HG03060 (cell line): ENCODE results near the gene MRTO4.
"Not testable (repeated sequence)": the region's sequence is repeated elsewhere in the genome, so short reads cannot be mapped to it uniquely, and the experiment has no call there.

Experiments
- ATAC-seq: cut with Tn5 transposase; IDR thresholded peaks from one replicate; pipeline ENCODE4 v1.9.1; 2021; ENCODE audit warnings: low read depth, moderate number of reproducible peaks; ENCODE audit not compliant: unreplicated experiment

MRTO4 gene

GRCh38 chr1:19269427-19270342 is 18.1 kb downstream of the MRTO4 start:
- ATAC-seq = not testable (repeated sequence)

- not testable (repeated sequence) for ATAC-seq
These were observed 18.7 kb downstream of the MRTO4 start for GRCh38 chr1:19270343-19270730.

- ATAC-seq = no peak
These were observed 20.5 kb downstream of the MRTO4 start for GRCh38 chr1:19272064-19272463.

- ATAC-seq = no peak
These were observed 21.7 kb downstream of the MRTO4 start for GRCh38 chr1:19273106-19273843.

GRCh38 chr1:19273844-19274531 is 22.4 kb downstream of the MRTO4 start:
- not testable (repeated sequence) for ATAC-seq

- ATAC-seq = no peak
These were observed 23.0 kb downstream of the MRTO4 start for GRCh38 chr1:19274636-19275035.

GRCh38 chr1:19283891-19284290 is 32.3 kb downstream of the MRTO4 start:
- no peak for ATAC-seq

GRCh38 chr1:19284881-19285280 is 33.3 kb downstream of the MRTO4 start:
- ATAC-seq = no peak

- not testable (repeated sequence) for ATAC-seq
These were observed 33.8 kb downstream of the MRTO4 start for GRCh38 chr1:19285366-19285765.

- ATAC-seq = not testable (repeated sequence)
These were observed 34.2 kb downstream of the MRTO4 start for GRCh38 chr1:19285807-19286206.

- ATAC-seq = no peak
These were observed 36.0 kb downstream of the MRTO4 start for GRCh38 chr1:19287436-19288185.

- ATAC-seq = not testable (repeated sequence)
These were observed 37.0 kb downstream of the MRTO4 start, which contains the start of gene AKR7A3 for GRCh38 chr1:19288324-19289241. TSS of gene AKR7A3 (minus strand) at chr1:19288770. CDS start at chr1:19288709, 61 bp downstream.

GRCh38 chr1:19289244-19289643 is 37.6 kb downstream of the MRTO4 start:
- ATAC-seq = no peak

- ATAC-seq = no peak
These were observed 43.0 kb downstream of the MRTO4 start for GRCh38 chr1:19294638-19295037.

GRCh38 chr1:19300211-19300610 is 48.6 kb downstream of the MRTO4 start:
- no peak for ATAC-seq

GRCh38 chr1:19304081-19304480 is 52.5 kb downstream of the MRTO4 start:
- not testable (repeated sequence) for ATAC-seq

- no peak for ATAC-seq
These were observed 54.3 kb downstream of the MRTO4 start for GRCh38 chr1:19305880-19306279.

GRCh38 chr1:19306941-19307340 is 55.3 kb downstream of the MRTO4 start:
- no peak for ATAC-seq
